Activated gamma-delta T cell treated with Interleukin-2 at 50 U/mL for 16 hours (primary cell): ENCODE measurements around the gene IGLON5.
A peak's percentile ranks its signal among the peaks of the same experiment; 100 is the strongest.

Source experiments
- DNase-seq: peaks from one replicate; pipeline ENCODE4 v3.0.0-alpha.2; 2020

The IGLON5 gene

GRCh38 chr19:51339687-51340656, 28.5 kb downstream of the IGLON5 start:
- peak; percentile 79 for DNase-seq

- no peak for DNase-seq
Measured at GRCh38 chr19:51341066-51341465, 29.6 kb downstream of the IGLON5 start.

GRCh38 chr19:51341976-51342580, 30.6 kb downstream of the IGLON5 start, which contains the start of gene VSIG10L:
Gene VSIG10L (minus strand): TSS chr19:51342139. CDS start chr19:51342124, 15 bp downstream.
- DNase-seq: no peak

- DNase-seq: no peak
Measured at GRCh38 chr19:51342631-51343569, 31.5 kb downstream of the IGLON5 start.

- DNase-seq: no peak
Measured at GRCh38 chr19:51345076-51345620, 33.7 kb downstream of the IGLON5 start.

- DNase-seq: no peak
Measured at GRCh38 chr19:51346742-51347141, 35.3 kb downstream of the IGLON5 start.

GRCh38 chr19:51347209-51347928, 35.9 kb downstream of the IGLON5 start:
- no peak for DNase-seq

- DNase-seq: no peak
Measured at GRCh38 chr19:51351266-51351990, 40.0 kb downstream of the IGLON5 start.

GRCh38 chr19:51352783-51353360, 41.4 kb downstream of the IGLON5 start:
- DNase-seq: no peak

- no peak for DNase-seq
Measured at GRCh38 chr19:51354103-51354741, 42.8 kb downstream of the IGLON5 start.

GRCh38 chr19:51354742-51355148, 43.3 kb downstream of the IGLON5 start:
- no peak for DNase-seq

GRCh38 chr19:51356159-51356801, 44.8 kb downstream of the IGLON5 start:
- DNase-seq: no peak

GRCh38 chr19:51357952-51358351, 46.5 kb downstream of the IGLON5 start:
- no peak for DNase-seq

- no peak for DNase-seq
Measured at GRCh38 chr19:51359294-51359693, 47.9 kb downstream of the IGLON5 start.

GRCh38 chr19:51361239-51361638, 49.8 kb downstream of the IGLON5 start:
- no peak for DNase-seq

GRCh38 chr19:51364200-51365106, 53.0 kb downstream of the IGLON5 start:
- DNase-seq: no peak

- no peak for DNase-seq
Measured at GRCh38 chr19:51365211-51365964, 53.9 kb downstream of the IGLON5 start.

GRCh38 chr19:51365965-51366388, 54.5 kb downstream of the IGLON5 start, which contains the start of gene ETFB:
Gene ETFB (minus strand): TSS chr19:51366388. CDS start chr19:51366326, 62 bp downstream.
- DNase-seq: no peak
